ENCODE results near the gene PCDH9. TPM values are rescaled to one million over a fixed set of nuclear protein-coding genes. Genes with fewer than 3 reads are reported as not detected.
"Not testable (repeated sequence)": the region's sequence is repeated elsewhere in the genome, so short reads cannot be mapped to it uniquely, and the experiment has no call there.

Gene PCDH9
- total RNA-seq, 1 donor from 2014 or later: 14.7 TPM

GRCh38 chr13:67106502-67107057, 123.6 kb downstream of the PCDH9 start:
- no peak for DNase-seq
- H3K36me3 ChIP-seq: no peaks in the 10 kb centered on the region
- TF ChIP-seq CTCF (IDR thresholded peaks at IDR 0.05; ENCODE audit: borderline replicate concordance): no peak
- H3K27ac ChIP-seq (replicated peaks): no peak overlapping the region
- H3K9me3 ChIP-seq (replicated peaks): peaks cover 12% of the 10 kb centered on the region
- H3K4me1 ChIP-seq: peaks cover 7% of the 10 kb centered on the region
- H3K27me3 ChIP-seq (ENCODE audit: low read depth): no peaks in the 10 kb centered on the region
- no peak overlapping the region for H3K4me3 ChIP-seq
- intact Hi-C loops (cut with micrococcal nuclease): no loop called here

GRCh38 chr13:67101730-67102467, 128.2 kb downstream of the PCDH9 start:
- peak overlapping the region; percentile 34 for H3K4me3 ChIP-seq
- intact Hi-C loops (cut with micrococcal nuclease): no loop called here
- peaks cover 14% of the 10 kb centered on the region for H3K4me1 ChIP-seq
- peak overlapping the region; percentile 37 for H3K27ac ChIP-seq (replicated peaks)
- H3K27me3 ChIP-seq (ENCODE audit: low read depth): no peaks in the 10 kb centered on the region
- H3K9me3 ChIP-seq (replicated peaks): peaks cover under 1% of the 10 kb centered on the region
- no peaks in the 10 kb centered on the region for H3K36me3 ChIP-seq
- no peak for TF ChIP-seq CTCF (IDR thresholded peaks at IDR 0.05; ENCODE audit: borderline replicate concordance)
- no peak for DNase-seq

- H3K36me3 ChIP-seq: no peaks in the 10 kb centered on the region
- no peak for TF ChIP-seq CTCF (IDR thresholded peaks at IDR 0.05; ENCODE audit: borderline replicate concordance)
- intact Hi-C loops (cut with micrococcal nuclease): no loop called here
- H3K9me3 ChIP-seq (replicated peaks): no peaks in the 10 kb centered on the region
- DNase-seq: no peak
- H3K4me1 ChIP-seq: peaks cover 16% of the 10 kb centered on the region
- H3K27ac ChIP-seq (replicated peaks): no peak overlapping the region
- H3K27me3 ChIP-seq (ENCODE audit: low read depth): no peaks in the 10 kb centered on the region
- no peak overlapping the region for H3K4me3 ChIP-seq
Measured at GRCh38 chr13:67100730-67101129, 129.4 kb downstream of the PCDH9 start.

GRCh38 chr13:67099494-67099893, 130.6 kb downstream of the PCDH9 start:
- Histone ChIP-seq H3K4me1 (peaks cover 28% of the 10 kb centered on the region), H3K27me3 (ENCODE audit: low read depth) (no peaks in the 10 kb centered on the region), H3K36me3 (no peaks in the 10 kb centered on the region), H3K4me3 (no peak overlapping the region), H3K27ac (replicated peaks) (no peak overlapping the region), H3K9me3 (replicated peaks) (no peaks in the 10 kb centered on the region)
- DNase-seq: no peak
- TF ChIP-seq CTCF (IDR thresholded peaks at IDR 0.05; ENCODE audit: borderline replicate concordance): no peak
- intact Hi-C loops (cut with micrococcal nuclease): no loop called here

GRCh38 chr13:67097892-67098452, 132.2 kb downstream of the PCDH9 start:
- peaks cover 31% of the 10 kb centered on the region for H3K4me1 ChIP-seq
- intact Hi-C loops (cut with micrococcal nuclease): no loop called here
- H3K4me3 ChIP-seq: no peak overlapping the region
- no peak for TF ChIP-seq CTCF (IDR thresholded peaks at IDR 0.05; ENCODE audit: borderline replicate concordance)
- no peak overlapping the region for H3K27ac ChIP-seq (replicated peaks)
- H3K9me3 ChIP-seq (replicated peaks): no peaks in the 10 kb centered on the region
- H3K36me3 ChIP-seq: no peaks in the 10 kb centered on the region
- no peak for DNase-seq
- no peaks in the 10 kb centered on the region for H3K27me3 ChIP-seq (ENCODE audit: low read depth)

- H3K4me3 ChIP-seq; H3K9me3 ChIP-seq (replicated peaks); intact Hi-C loops (cut with micrococcal nuclease); H3K36me3 ChIP-seq; H3K27ac ChIP-seq (replicated peaks); H3K27me3 ChIP-seq (ENCODE audit: low read depth); DNase-seq: not testable (repeated sequence)
- peaks cover 31% of the 10 kb centered on the region for H3K4me1 ChIP-seq
Measured at GRCh38 chr13:67096893-67097292, 133.2 kb downstream of the PCDH9 start.
